Activated CD4-positive, alpha-beta memory T cell treated with anti-CD3 and anti-CD28 coated beads for 36 hours (primary cell): Measurements from ENCODE around the gene KRTAP1-5. TPM values are rescaled to one million over a fixed set of nuclear protein-coding genes. Genes with fewer than 3 reads are reported as not detected.
"Not testable (repeated sequence)": the region's sequence is repeated elsewhere in the genome, so short reads cannot be mapped to it uniquely, and the experiment has no call there.

Experiments
- CTCF ChIA-PET: fragments of 350-600 bp; sonication (Branson Sonifier 250); formaldehyde crosslinking; loops from one replicate; lab custom pipeline; 2021; ENCODE audit warnings: antibody characterized with exemption, inconsistent platforms; lab: Charles Lee
- POLR2A ChIA-PET: fragments of 350-600 bp; sonication (Branson Sonifier 250); formaldehyde crosslinking; loops from one replicate; lab custom pipeline; 2021; ENCODE audit warnings: antibody characterized with exemption; lab: Charles Lee
- DNase-seq: peaks from one replicate; pipeline ENCODE4 v3.0.0-alpha.2; 2020
- H3K27ac Mint-ChIP-seq: one replicate; pipeline ENCODE4 v1.8.0; 2021; ENCODE audit warnings: mixed read lengths
- H3K27me3 Mint-ChIP-seq: one replicate; pipeline ENCODE4 v1.8.0; 2021; ENCODE audit warnings: mixed read lengths
- H3K36me3 Mint-ChIP-seq: one replicate; pipeline ENCODE4 v1.8.0; 2021; ENCODE audit warnings: mixed read lengths
- H3K4me1 Mint-ChIP-seq: one replicate; pipeline ENCODE4 v1.8.0; 2021; ENCODE audit warnings: low read depth, mixed read lengths
- H3K4me3 Mint-ChIP-seq: one replicate; pipeline ENCODE4 v1.8.0; 2021; ENCODE audit warnings: mild to moderate bottlenecking, mixed read lengths
- H3K9me3 Mint-ChIP-seq: one replicate; pipeline ENCODE4 v1.8.0; 2021; ENCODE audit warnings: mixed read lengths
- intact Hi-C: fragments of 100-400 bp; cut with micrococcal nuclease; formaldehyde crosslinking; loops from one replicate; pipeline ENCODE4 v1.15.1; 2023
- total RNA-seq, 2 experiments: library from RNA; stranded (reverse); gene quantifications; one replicate each; pipeline ENCODE4 v1.2.3, GENCODE V29; 2021

KRTAP1-5 gene
- total RNA-seq, 2 experiments from 2014 or later = not detected

GRCh38 chr17:41040783-41041571, 14.0 kb upstream of the KRTAP1-5 start, which contains the start of gene KRTAP1-1:
Gene KRTAP1-1 (minus strand): TSS chr17:41041450. CDS start chr17:41041397, 53 bp downstream.
- H3K9me3 Mint-ChIP-seq, H3K4me3 Mint-ChIP-seq, POLR2A ChIA-PET, CTCF ChIA-PET, intact Hi-C loops, H3K4me1 Mint-ChIP-seq, H3K27ac Mint-ChIP-seq, DNase-seq, H3K36me3 Mint-ChIP-seq: not testable (repeated sequence)
- H3K27me3 Mint-ChIP-seq = peaks cover 15% of the 10 kb centered on the region

GRCh38 chr17:41037853-41038350, 10.9 kb upstream of the KRTAP1-5 start:
- no peak overlapping the region for H3K27ac Mint-ChIP-seq
- no peaks in the 10 kb centered on the region for H3K36me3 Mint-ChIP-seq
- CTCF ChIA-PET = no interaction called here
- intact Hi-C loops = no loop called here
- no peak for DNase-seq
- POLR2A ChIA-PET = no interaction called here
- no peaks in the 10 kb centered on the region for H3K9me3 Mint-ChIP-seq
- H3K27me3 Mint-ChIP-seq = peaks cover 10% of the 10 kb centered on the region
- H3K4me3 Mint-ChIP-seq = no peak overlapping the region
- no peaks in the 10 kb centered on the region for H3K4me1 Mint-ChIP-seq

- intact Hi-C loops, H3K4me3 Mint-ChIP-seq: not testable (repeated sequence)
Observed at GRCh38 chr17:41034346-41034935, 7.4 kb upstream of the KRTAP1-5 start, which contains the start of gene KRTAP1-3. Gene KRTAP1-3 (minus strand): TSS chr17:41034874. CDS start chr17:41034821, 53 bp downstream.

GRCh38 chr17:41029633-41030245, 2.7 kb upstream of the KRTAP1-5 start, which contains the start of gene KRTAP1-4:
Gene KRTAP1-4 (minus strand): TSS chr17:41030195. CDS start chr17:41030078, 117 bp downstream.
- no peak for DNase-seq
- no peaks in the 10 kb centered on the region for H3K36me3 Mint-ChIP-seq
- H3K4me3 Mint-ChIP-seq = no peak within 1 kb of the TSS
- no peaks in the 10 kb centered on the region for H3K4me1 Mint-ChIP-seq
- H3K9me3 Mint-ChIP-seq = no peaks in the 10 kb centered on the region
- intact Hi-C loops = no loop called here
- H3K27me3 Mint-ChIP-seq = peaks cover 19% of the 10 kb centered on the region
- ChIA-PET POLR2A (interaction anchor here (0.6 kb wide), 1 partner anchor 95 kb away, joined by 3 read pairs; no protein-coding TSS in a partner anchor), CTCF (no interaction called here)
- H3K27ac Mint-ChIP-seq = no peak within 1 kb of the TSS

More at GRCh38 chr17:41034346-41034935, 7.4 kb upstream of the KRTAP1-5 start, which contains the start of gene KRTAP1-3:
- POLR2A ChIA-PET, DNase-seq, H3K36me3 Mint-ChIP-seq, H3K27me3 Mint-ChIP-seq, H3K9me3 Mint-ChIP-seq, CTCF ChIA-PET, H3K4me1 Mint-ChIP-seq, H3K27ac Mint-ChIP-seq: not testable (repeated sequence)

- peaks cover 21% of the 10 kb centered on the region for H3K27me3 Mint-ChIP-seq
- no peak overlapping the region for H3K27ac Mint-ChIP-seq
- H3K36me3 Mint-ChIP-seq = no peaks in the 10 kb centered on the region
- DNase-seq = no peak
- no peaks in the 10 kb centered on the region for H3K4me1 Mint-ChIP-seq
- POLR2A ChIA-PET = no interaction called here
- CTCF ChIA-PET = no interaction called here
- no peak overlapping the region for H3K4me3 Mint-ChIP-seq
- intact Hi-C loops = no loop called here
- no peaks in the 10 kb centered on the region for H3K9me3 Mint-ChIP-seq
Observed at GRCh38 chr17:41024697-41025096, 2.3 kb downstream of the KRTAP1-5 start.

GRCh38 chr17:41020336-41020735, 6.7 kb downstream of the KRTAP1-5 start:
- DNase-seq = no peak
- ChIA-PET POLR2A (no interaction called here), CTCF (interaction anchor here (0.5 kb wide), 1 partner anchor 146 kb away, joined by 3 read pairs; no protein-coding TSS in a partner anchor)
- Mint-ChIP-seq H3K27ac (no peak overlapping the region), H3K36me3 (no peaks in the 10 kb centered on the region), H3K9me3 (no peaks in the 10 kb centered on the region), H3K27me3 (peaks cover 5% of the 10 kb centered on the region), H3K4me3 (no peak overlapping the region), H3K4me1 (no peaks in the 10 kb centered on the region)
- intact Hi-C loops = no loop called here

- Mint-ChIP-seq H3K9me3 (no peaks in the 10 kb centered on the region), H3K27ac (no peak overlapping the region), H3K4me3 (no peak overlapping the region), H3K27me3 (peaks cover 5% of the 10 kb centered on the region), H3K36me3 (no peaks in the 10 kb centered on the region), H3K4me1 (no peaks in the 10 kb centered on the region)
- ChIA-PET POLR2A (no interaction called here), CTCF (no interaction called here)
- DNase-seq = no peak
- intact Hi-C loops = no loop called here
Observed at GRCh38 chr17:41019415-41019814, 7.6 kb downstream of the KRTAP1-5 start.

GRCh38 chr17:41018541-41018940, 8.5 kb downstream of the KRTAP1-5 start:
- no peaks in the 10 kb centered on the region for H3K36me3 Mint-ChIP-seq
- CTCF ChIA-PET = no interaction called here
- peaks cover 5% of the 10 kb centered on the region for H3K27me3 Mint-ChIP-seq
- intact Hi-C loops = no loop called here
- no peak for DNase-seq
- H3K9me3 Mint-ChIP-seq = no peaks in the 10 kb centered on the region
- POLR2A ChIA-PET = no interaction called here
- no peak overlapping the region for H3K4me3 Mint-ChIP-seq
- no peaks in the 10 kb centered on the region for H3K4me1 Mint-ChIP-seq
- no peak overlapping the region for H3K27ac Mint-ChIP-seq

GRCh38 chr17:41016578-41017215, 10.3 kb downstream of the KRTAP1-5 start:
- CTCF ChIA-PET = no interaction called here

GRCh38 chr17:41015454-41015853, 11.6 kb downstream of the KRTAP1-5 start:
- Mint-ChIP-seq H3K4me1 (no peaks in the 10 kb centered on the region), H3K36me3 (no peaks in the 10 kb centered on the region), H3K4me3 (no peak overlapping the region), H3K27me3 (no peaks in the 10 kb centered on the region), H3K27ac (no peak overlapping the region), H3K9me3 (no peaks in the 10 kb centered on the region)
- no peak for DNase-seq
- ChIA-PET POLR2A (no interaction called here), CTCF (no interaction called here)
- intact Hi-C loops = no loop called here

More at GRCh38 chr17:41016578-41017215, 10.3 kb downstream of the KRTAP1-5 start:
- H3K9me3 Mint-ChIP-seq = no peaks in the 10 kb centered on the region
- H3K27me3 Mint-ChIP-seq = peaks cover 5% of the 10 kb centered on the region
- no peaks in the 10 kb centered on the region for H3K36me3 Mint-ChIP-seq
- intact Hi-C loops = no loop called here
- POLR2A ChIA-PET = no interaction called here
- no peak overlapping the region for H3K27ac Mint-ChIP-seq
- no peaks in the 10 kb centered on the region for H3K4me1 Mint-ChIP-seq
- DNase-seq = no peak
- no peak overlapping the region for H3K4me3 Mint-ChIP-seq

GRCh38 chr17:41013606-41014005, 13.4 kb downstream of the KRTAP1-5 start:
- intact Hi-C loops = no loop called here
- Mint-ChIP-seq H3K27me3 (no peaks in the 10 kb centered on the region), H3K4me3 (no peak overlapping the region), H3K4me1 (no peaks in the 10 kb centered on the region), H3K36me3 (no peaks in the 10 kb centered on the region), H3K9me3 (no peaks in the 10 kb centered on the region), H3K27ac (no peak overlapping the region)
- ChIA-PET CTCF (no interaction called here), POLR2A (no interaction called here)
- no peak for DNase-seq

- no peaks in the 10 kb centered on the region for H3K9me3 Mint-ChIP-seq
- H3K36me3 Mint-ChIP-seq = no peaks in the 10 kb centered on the region
- no peaks in the 10 kb centered on the region for H3K4me1 Mint-ChIP-seq
- no peak overlapping the region for H3K4me3 Mint-ChIP-seq
- DNase-seq = no peak
- ChIA-PET CTCF (no interaction called here), POLR2A (no interaction called here)
- H3K27ac Mint-ChIP-seq = no peak overlapping the region
- no peaks in the 10 kb centered on the region for H3K27me3 Mint-ChIP-seq
- intact Hi-C loops = no loop called here
Observed at GRCh38 chr17:41013181-41013580, 13.8 kb downstream of the KRTAP1-5 start.
